Measurements from ENCODE around the gene PDZRN3.
A peak's percentile ranks its signal among the peaks of the same experiment; 100 is the strongest.

Gene PDZRN3

GRCh38 chr3:73513260-73513659 lies 111.5 kb downstream of the PDZRN3 start:
- no peak for DNase-seq (ENCODE audit: low read depth)

GRCh38 chr3:73511571-73512525 lies 112.9 kb downstream of the PDZRN3 start:
- DNase-seq (ENCODE audit: low read depth), result no peak

GRCh38 chr3:73510784-73511183 lies 114.0 kb downstream of the PDZRN3 start:
- no peak for DNase-seq (ENCODE audit: low read depth)

GRCh38 chr3:73510334-73510733 lies 114.4 kb downstream of the PDZRN3 start:
- no peak for DNase-seq (ENCODE audit: low read depth)

- DNase-seq (ENCODE audit: low read depth), result no peak
These were observed 114.9 kb downstream of the PDZRN3 start for GRCh38 chr3:73509816-73510215.

- no peak for DNase-seq (ENCODE audit: low read depth)
These were observed 115.7 kb downstream of the PDZRN3 start for GRCh38 chr3:73509066-73509465.

- DNase-seq (ENCODE audit: low read depth), result no peak
These were observed 116.3 kb downstream of the PDZRN3 start for GRCh38 chr3:73508330-73508954.

GRCh38 chr3:73504852-73505251 lies 119.9 kb downstream of the PDZRN3 start:
- DNase-seq (ENCODE audit: low read depth), result no peak

- no peak for DNase-seq (ENCODE audit: low read depth)
These were observed 120.5 kb downstream of the PDZRN3 start for GRCh38 chr3:73504239-73504638.

- DNase-seq (ENCODE audit: low read depth), result no peak
These were observed 121.0 kb downstream of the PDZRN3 start for GRCh38 chr3:73503781-73504180.

GRCh38 chr3:73502609-73503583 lies 121.8 kb downstream of the PDZRN3 start:
- DNase-seq (ENCODE audit: low read depth), result peak; percentile 5

- DNase-seq (ENCODE audit: low read depth), result no peak
These were observed 124.4 kb downstream of the PDZRN3 start for GRCh38 chr3:73500321-73500720.

- DNase-seq (ENCODE audit: low read depth), result no peak
These were observed 125.0 kb downstream of the PDZRN3 start for GRCh38 chr3:73499787-73500186.

GRCh38 chr3:73498764-73499622 lies 125.7 kb downstream of the PDZRN3 start:
- DNase-seq (ENCODE audit: low read depth), result no peak

- no peak for DNase-seq (ENCODE audit: low read depth)
These were observed 126.9 kb downstream of the PDZRN3 start for GRCh38 chr3:73497646-73498406.

GRCh38 chr3:73493543-73494308 lies 131.0 kb downstream of the PDZRN3 start:
- DNase-seq (ENCODE audit: low read depth), result no peak

GRCh38 chr3:73492186-73492585 lies 132.6 kb downstream of the PDZRN3 start:
- DNase-seq (ENCODE audit: low read depth), result no peak

GRCh38 chr3:73491287-73491662 lies 133.5 kb downstream of the PDZRN3 start:
- no peak for DNase-seq (ENCODE audit: low read depth)

GRCh38 chr3:73490453-73491286 lies 134.1 kb downstream of the PDZRN3 start:
- DNase-seq (ENCODE audit: low read depth), result no peak
